COLO829 (cell line): ENCODE data around the gene EPS8.
A peak's percentile ranks its signal among the peaks of the same experiment; 100 is the strongest.
"Not testable (repeated sequence)": the region's sequence is repeated elsewhere in the genome, so short reads cannot be mapped to it uniquely, and the experiment has no call there.

Source experiments
- DNase-seq: peaks from one replicate; pipeline ENCODE4 v3.0.0; 2012; ENCODE audit warnings: low spot score

The EPS8 gene

DNA sequence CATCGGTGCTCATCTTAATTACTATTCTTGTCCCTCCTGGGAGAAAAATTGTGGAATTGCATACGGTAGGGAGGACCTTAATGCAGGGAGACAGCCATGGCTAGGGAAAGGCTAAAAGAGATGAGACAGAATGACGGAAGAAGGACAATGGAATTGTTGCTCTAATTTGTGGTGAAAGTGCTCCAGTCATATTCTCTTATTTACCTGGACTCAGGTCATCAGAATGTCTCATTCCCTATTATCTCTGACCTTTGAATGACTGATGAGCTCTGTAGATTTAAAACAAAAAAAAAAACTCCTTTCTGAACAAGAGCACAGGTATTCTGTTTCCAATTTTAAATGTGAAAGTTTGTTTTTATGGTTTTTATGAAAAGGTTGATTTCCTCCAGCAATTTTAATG is 8.6 kb upstream of the EPS8 start:
- DNase-seq = no peak

- DNase-seq = no peak
Observed at GRCh38 chr12:15796493-15797141, 7.4 kb upstream of the EPS8 start.

DNA sequence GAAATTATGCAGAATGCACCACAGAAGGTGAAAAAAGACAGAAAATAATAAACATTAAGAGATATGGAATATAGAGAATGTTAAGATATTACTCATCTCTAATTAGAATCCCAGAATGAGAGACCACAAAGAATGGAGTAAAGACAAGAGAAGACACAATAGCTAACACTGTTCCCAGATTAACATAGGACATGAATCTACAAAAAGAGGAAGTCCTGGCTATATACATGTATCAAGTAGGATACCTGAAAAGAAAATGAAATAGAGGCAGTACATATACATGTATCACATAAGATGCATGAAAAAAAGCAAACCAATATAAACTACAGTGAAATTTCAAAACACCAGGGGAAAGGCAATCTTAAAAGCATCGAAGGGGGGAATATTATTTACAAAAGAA is 5.6 kb upstream of the EPS8 start:
- DNase-seq = no peak

GRCh38 chr12:15794196-15794595 is 5.0 kb upstream of the EPS8 start:
- DNase-seq = no peak

DNA sequence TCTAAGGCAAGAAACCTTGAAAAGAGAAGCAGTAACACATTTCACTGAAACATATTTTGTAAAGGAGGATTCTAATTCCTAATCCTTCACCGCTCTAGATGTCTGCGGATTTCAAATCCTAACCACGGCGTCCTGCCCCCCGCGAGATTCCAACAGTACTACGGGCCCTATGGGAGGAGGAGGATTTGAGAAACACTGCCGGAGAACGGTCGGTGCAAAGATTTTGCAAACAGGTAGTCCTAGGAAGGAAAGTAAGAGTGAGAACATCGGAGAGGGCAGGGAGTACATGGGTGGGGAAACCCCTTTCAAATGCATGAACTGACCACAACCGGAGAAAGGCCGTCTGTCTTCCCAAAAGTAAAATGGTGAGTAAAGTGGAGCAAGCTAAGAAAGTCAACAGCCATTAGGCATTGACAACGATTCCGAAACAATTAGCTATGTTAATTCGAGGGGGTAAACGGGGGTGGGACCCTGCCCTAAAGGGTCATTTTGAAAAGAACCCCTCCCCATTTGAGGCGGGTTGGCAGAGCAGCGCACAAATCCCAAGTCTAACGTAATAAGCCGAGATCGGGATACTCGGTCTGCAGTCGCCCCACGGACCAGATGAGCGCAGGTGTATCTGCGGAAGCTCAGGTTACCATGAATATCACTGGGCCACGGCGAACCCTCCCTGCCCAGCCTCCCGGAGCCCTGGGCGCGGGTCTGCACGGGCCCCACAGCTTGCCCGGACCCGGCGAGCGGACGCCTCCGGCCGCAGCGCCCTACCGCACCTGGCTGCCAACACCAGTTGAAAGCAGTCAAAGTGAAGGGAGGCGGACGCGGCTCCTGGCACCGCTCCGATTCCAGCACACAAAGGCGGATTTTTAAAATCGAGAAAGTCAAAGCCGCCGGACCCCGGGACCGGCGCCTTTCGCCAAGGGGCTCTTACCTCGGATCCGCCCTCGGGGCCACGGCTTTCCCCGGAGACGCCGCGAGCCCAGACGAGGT is 662 bp downstream of the EPS8 start:
- DNase-seq = no peak

DNA sequence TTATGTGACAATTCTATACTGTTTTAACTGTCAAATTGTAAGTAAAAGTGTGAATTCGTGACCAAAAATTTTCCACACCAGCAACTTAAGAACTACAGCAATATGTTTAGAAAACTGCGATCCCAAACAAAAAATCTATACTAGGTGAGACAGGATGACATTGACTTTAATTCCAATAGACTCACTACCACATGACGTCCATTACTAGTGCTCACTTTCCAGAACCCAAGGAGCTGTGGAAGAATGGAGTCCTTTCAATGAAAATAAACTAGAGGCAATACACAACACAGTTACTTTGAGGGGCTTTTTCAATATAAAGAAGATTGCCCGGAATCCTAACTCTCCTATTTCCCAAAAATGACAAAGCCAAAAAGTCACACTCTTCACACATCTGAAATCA is 1.4 kb downstream of the EPS8 start:
- DNase-seq = no peak

DNA sequence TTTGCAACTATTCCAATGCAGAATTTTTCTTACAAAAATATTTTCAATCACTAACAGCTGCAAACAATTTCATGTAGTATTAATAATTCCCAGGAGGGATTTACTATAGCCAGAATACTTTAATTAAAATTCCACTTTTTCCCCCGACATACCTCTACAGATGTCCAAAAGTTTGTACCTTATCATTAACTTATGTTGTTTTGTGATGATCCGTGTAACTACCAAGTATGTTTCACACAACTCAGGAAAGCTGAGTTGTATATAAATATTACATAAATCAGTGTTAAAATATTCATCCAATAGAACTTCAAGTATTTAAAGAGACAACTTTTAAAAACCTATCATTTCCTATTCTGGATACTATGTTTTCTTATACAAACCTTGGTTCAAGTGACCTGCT is 2.4 kb downstream of the EPS8 start:
- DNase-seq = no peak

DNA sequence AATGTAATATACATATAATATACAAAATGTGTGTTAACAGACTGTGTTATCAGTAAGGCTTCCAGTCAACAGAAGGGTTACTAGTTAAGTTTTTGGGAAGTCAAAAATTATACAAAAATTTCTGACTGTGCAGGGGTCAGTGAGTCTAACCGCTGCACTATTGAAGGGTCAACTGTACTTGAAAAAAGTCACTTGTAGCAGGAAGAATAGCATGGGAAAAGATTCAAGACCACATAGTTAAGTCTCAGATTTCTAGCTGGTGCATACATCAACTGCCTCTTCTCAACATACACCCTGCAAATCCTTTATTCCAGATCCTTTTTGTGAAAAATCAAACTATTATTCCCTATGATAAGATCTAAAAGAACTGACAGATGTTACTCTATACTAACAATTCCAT is 5.9 kb downstream of the EPS8 start:
- DNase-seq = no peak

DNA sequence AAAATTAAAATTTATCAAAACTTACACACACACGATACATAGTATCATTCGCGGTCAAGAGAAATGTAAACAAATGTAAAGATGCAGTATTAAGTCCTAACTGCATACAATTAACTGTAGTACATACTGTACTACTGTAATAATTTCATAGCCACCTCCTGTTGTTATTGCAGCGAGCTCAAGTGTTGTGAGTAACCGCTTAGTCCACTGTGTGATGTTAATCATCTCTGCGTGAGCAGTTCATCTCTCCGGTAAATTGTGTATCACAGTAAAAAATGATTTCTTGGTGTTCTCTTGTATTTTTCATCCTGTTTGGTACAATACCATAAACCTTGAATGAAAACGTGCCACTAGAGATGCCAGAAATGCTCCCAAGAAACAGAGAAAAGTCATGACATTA is 6.5 kb downstream of the EPS8 start:
- no peak for DNase-seq

- no peak for DNase-seq
Observed at GRCh38 chr12:15779925-15780324, 9.3 kb downstream of the EPS8 start.

- DNase-seq = no peak
Observed at GRCh38 chr12:15778126-15778525, 11.1 kb downstream of the EPS8 start.

DNA sequence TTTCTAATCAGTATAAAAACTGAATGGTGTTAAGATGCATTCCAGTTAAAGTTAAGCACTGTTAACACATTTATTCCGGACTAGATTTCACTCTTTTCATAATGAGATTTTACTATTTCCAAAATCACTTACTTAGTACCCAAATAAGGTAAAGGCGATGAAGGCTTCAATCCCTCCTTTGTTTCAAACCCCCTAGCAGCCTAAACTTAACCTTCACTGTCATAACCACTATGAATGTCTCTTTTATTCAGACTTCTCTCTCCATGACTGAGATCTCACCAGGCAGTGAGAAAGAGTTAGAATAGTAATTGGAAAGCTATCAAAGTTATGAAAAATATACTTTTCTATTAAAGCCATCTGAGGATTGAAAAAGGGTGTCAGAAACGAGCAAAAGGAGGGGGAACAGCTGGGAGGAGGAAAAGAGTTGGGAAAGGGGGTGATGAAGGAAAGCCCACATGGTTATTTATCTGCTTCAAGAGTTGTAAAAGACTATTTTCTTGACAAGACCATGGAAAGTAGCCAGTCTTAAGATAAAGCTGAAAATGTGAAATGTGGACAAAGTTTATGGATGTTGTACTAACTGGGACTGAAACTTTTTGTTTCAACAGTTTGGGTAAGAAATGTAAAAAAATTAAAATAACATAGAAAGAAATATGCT is 11.7 kb downstream of the EPS8 start:
- DNase-seq = peak; percentile 45

- DNase-seq = no peak
Observed at GRCh38 chr12:15776532-15776931, 12.7 kb downstream of the EPS8 start.

DNA sequence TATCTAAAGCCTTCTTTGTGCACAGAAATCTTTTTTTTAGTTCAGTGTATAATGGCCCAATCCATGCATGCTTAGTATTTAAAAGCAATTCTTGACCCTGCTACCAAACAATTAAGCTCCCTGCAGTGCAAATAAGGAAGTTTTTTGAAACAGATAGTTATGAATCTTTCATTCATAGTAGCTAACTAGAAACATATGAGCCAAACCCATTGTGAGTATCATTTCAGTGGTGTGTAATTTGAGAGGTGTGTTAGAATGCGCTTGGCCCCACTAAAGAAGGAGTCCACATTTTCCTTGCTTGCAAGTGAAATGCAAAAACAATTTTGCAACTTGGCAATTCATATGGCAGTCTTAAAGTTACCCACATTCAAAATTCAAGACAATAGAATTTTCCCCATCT is 14.4 kb downstream of the EPS8 start:
- DNase-seq = no peak

- no peak for DNase-seq
Observed at GRCh38 chr12:15772405-15773018, 16.7 kb downstream of the EPS8 start.

- DNase-seq = no peak
Observed at GRCh38 chr12:15770581-15770980, 18.6 kb downstream of the EPS8 start.

- DNase-seq = no peak
Observed at GRCh38 chr12:15770021-15770420, 19.2 kb downstream of the EPS8 start.

DNA sequence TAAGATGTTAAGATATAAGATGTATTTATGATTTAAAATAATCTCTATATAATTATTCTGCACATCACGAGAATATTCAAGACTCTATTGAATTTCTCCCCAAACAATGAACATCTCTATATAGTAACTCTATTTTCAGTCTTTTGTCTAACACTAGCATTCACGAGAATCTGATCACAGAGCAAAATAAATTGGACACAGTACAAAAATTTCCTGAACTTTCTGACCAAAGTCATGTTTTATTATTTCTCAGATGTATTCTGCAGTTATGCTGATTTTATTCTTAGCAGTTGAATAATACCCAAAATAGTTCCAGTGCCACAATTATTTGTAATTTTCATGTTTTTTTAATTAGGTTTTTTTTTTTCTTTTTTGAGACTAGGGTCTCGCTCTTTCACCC is 19.6 kb downstream of the EPS8 start:
- no peak for DNase-seq

DNA sequence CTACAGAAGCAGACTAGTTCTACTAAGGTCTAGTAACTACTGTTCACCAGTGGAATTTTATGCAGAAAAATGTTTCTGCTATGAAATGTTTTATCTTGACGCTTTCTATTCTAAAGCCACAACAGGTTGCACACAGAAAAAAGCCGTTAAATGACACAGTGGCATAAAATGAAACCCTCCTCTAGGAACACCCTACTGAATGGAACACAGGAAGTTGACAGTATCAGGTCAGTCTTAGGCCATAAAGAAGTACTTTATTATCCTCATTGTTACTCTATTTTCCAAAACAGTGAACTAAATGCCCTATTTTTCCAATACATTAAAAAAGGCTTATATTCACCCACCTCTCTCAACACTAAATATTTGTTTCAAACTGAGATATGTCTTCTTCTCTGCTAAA is 21.9 kb downstream of the EPS8 start:
- no peak for DNase-seq

- peak; percentile 52 for DNase-seq
Observed at GRCh38 chr12:15763328-15763727, 25.9 kb downstream of the EPS8 start.

DNA sequence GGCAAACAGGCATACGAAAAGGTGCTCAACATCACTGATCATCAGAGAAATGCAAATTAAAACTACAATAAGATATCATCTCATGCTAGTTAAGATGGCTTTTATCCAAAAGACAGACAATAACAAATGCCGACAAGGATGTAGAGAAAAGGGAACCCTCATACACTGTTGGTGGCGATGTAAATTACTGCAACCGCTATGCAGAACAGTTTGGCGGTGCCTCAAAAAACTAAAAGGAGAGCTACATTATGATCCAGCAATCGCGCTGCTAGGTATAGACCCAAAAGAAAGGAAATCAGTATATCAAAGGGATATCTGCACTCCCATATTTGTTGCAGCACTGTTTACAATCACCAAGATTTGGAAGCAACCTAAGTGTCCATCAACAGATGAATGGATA is 27.0 kb downstream of the EPS8 start:
- not testable (repeated sequence) for DNase-seq

DNA sequence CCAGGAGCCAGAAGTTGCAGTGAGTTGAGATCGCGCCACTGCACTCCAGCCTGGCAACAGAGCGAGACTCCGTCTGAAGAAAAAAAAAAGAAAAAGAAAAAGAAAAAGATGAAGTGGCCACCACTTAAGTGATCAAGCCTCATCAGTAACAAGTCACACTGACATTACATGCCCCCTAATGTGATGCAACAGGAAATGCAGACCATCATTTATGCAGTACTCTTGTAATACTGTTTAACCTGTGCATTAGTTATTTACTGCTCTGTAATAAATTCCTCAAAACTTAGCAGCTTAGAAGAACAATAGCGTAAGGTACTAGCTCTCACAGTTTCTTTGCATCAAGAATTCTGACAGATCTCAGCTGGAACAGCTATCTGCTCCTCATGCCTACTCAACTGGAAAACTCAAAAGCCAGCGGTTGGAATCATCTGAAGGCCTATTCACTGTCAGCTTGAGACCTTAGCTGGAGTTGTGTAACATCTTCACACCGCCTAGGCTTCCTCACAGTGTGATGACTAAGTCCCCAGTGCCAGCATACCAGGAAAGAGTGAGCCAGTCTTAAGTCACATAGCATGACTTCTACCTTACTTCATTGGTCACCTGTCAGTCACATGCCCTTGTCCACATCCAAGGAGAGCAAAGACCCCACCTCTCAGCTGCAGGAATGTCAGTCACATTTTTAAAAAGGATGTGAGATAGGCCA is 31.5 kb downstream of the EPS8 start:
- no peak for DNase-seq
